ENCODE results near the gene MICAL3.
A peak's percentile ranks its signal among the peaks of the same experiment; 100 is the strongest.

Gene MICAL3

GRCh38 chr22:17961446-17961729 is 63.0 kb downstream of the MICAL3 start:
- intact Hi-C loops (cut with DNase I): no loop called here
- DNase-seq: peak in 1 of 10 donors; percentile 10

- intact Hi-C loops (cut with DNase I): no loop called here
- DNase-seq: peak in 1 of 10 donors; percentile 72
Observed at GRCh38 chr22:17960695-17961445, 63.5 kb downstream of the MICAL3 start.

GRCh38 chr22:17960011-17960410 is 64.3 kb downstream of the MICAL3 start:
- DNase-seq: peak in 1 of 10 donors; percentile 29

GRCh38 chr22:17958166-17958565 is 66.2 kb downstream of the MICAL3 start:
- DNase-seq: no peak
- intact Hi-C loops (cut with DNase I): no loop called here

More at GRCh38 chr22:17960011-17960410, 64.3 kb downstream of the MICAL3 start:
- intact Hi-C loops (cut with DNase I): no loop called here

GRCh38 chr22:17957693-17958092 is 66.7 kb downstream of the MICAL3 start:
- intact Hi-C loops (cut with DNase I): no loop called here

GRCh38 chr22:17957204-17957603 is 67.2 kb downstream of the MICAL3 start:
- intact Hi-C loops (cut with DNase I): no loop called here

More at GRCh38 chr22:17957693-17958092, 66.7 kb downstream of the MICAL3 start:
- no peak for DNase-seq

GRCh38 chr22:17956630-17957029 is 67.7 kb downstream of the MICAL3 start:
- intact Hi-C loops (cut with DNase I): no loop called here

More at GRCh38 chr22:17957204-17957603, 67.2 kb downstream of the MICAL3 start:
- no peak for DNase-seq

GRCh38 chr22:17955590-17956379 is 68.6 kb downstream of the MICAL3 start:
- intact Hi-C loops (cut with DNase I): no loop called here
- DNase-seq: peak in 1 of 10 donors; percentile 82

More at GRCh38 chr22:17956630-17957029, 67.7 kb downstream of the MICAL3 start:
- no peak for DNase-seq

GRCh38 chr22:17954860-17955587 is 69.3 kb downstream of the MICAL3 start:
- intact Hi-C loops (cut with DNase I): no loop called here
- no peak for DNase-seq

GRCh38 chr22:17954200-17954859 is 70.0 kb downstream of the MICAL3 start:
- DNase-seq: no peak
- intact Hi-C loops (cut with DNase I): no loop called here

- intact Hi-C loops (cut with DNase I): no loop called here
- no peak for DNase-seq
Observed at GRCh38 chr22:17953147-17953546, 71.2 kb downstream of the MICAL3 start.

- peak in 1 of 10 donors; percentile 79 for DNase-seq
- intact Hi-C loops (cut with DNase I): no loop called here
Observed at GRCh38 chr22:17952273-17952801, 72.0 kb downstream of the MICAL3 start.

GRCh38 chr22:17951315-17951714 is 73.0 kb downstream of the MICAL3 start:
- intact Hi-C loops (cut with DNase I): no loop called here
- DNase-seq: no peak

GRCh38 chr22:17950651-17951214 is 73.6 kb downstream of the MICAL3 start:
- intact Hi-C loops (cut with DNase I): no loop called here
- peak in 2 of 10 donors; percentile 42 to 84 for DNase-seq

GRCh38 chr22:17949642-17950473 is 74.5 kb downstream of the MICAL3 start:
- intact Hi-C loops (cut with DNase I): no loop called here

GRCh38 chr22:17948101-17948500 is 76.3 kb downstream of the MICAL3 start:
- intact Hi-C loops (cut with DNase I): no loop called here
- peak in 1 of 10 donors; percentile 87 for DNase-seq

More at GRCh38 chr22:17949642-17950473, 74.5 kb downstream of the MICAL3 start:
- no peak for DNase-seq

- intact Hi-C loops (cut with DNase I): no loop called here
- peak in 1 of 10 donors; percentile 79 for DNase-seq
Observed at GRCh38 chr22:17946662-17947367, 77.5 kb downstream of the MICAL3 start.
